ENCODE measurements around the gene NHEJ1.
A peak's percentile ranks its signal among the peaks of the same experiment; 100 is the strongest.

DNA sequence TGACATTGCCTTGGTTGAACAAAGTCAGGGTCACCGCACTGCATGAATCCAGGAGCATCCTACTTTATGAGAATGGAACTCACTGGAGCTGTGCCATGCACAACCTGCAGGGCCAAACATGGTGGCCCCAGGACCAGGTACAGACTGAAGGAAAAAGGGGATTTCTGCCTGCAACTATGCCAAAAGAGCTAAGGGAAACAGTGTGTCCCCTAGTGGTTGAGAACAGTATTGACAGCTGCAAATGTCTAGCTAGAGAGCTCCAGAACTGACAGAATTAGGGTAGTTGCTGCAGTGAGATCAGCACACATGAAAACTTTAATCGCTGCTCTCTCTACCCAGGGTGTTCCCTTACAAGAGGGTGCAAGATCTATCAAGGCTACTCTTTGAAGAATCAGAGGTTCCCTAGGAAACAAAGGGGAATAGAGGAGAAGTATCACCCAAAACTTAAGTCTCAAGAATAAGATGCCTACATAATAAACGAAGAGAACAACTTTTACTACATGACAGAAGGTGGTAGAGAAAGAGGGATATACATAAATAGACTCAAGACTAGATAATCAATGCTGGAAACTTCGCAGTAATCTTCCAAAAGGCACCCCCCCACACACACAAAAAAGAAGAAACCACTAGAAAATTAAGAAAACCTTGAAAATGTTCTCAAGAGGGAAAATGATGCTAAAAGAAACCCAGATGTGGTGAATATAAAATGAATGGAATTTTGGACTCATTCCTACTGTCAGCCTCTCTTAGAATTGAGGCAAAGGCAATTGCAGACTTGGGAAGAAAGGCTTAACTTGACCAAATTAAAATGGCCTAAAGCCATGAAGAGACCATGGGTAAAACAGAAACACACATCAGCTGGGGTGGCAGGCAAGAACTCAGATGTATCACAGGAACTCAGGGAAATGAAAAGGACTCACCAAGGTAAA, 56.2 kb downstream of the NHEJ1 start:
- TF ChIP-seq POLR2A (IDR thresholded peaks at IDR 0.05): no peak
- TF ChIP-seq, protein P1, sequence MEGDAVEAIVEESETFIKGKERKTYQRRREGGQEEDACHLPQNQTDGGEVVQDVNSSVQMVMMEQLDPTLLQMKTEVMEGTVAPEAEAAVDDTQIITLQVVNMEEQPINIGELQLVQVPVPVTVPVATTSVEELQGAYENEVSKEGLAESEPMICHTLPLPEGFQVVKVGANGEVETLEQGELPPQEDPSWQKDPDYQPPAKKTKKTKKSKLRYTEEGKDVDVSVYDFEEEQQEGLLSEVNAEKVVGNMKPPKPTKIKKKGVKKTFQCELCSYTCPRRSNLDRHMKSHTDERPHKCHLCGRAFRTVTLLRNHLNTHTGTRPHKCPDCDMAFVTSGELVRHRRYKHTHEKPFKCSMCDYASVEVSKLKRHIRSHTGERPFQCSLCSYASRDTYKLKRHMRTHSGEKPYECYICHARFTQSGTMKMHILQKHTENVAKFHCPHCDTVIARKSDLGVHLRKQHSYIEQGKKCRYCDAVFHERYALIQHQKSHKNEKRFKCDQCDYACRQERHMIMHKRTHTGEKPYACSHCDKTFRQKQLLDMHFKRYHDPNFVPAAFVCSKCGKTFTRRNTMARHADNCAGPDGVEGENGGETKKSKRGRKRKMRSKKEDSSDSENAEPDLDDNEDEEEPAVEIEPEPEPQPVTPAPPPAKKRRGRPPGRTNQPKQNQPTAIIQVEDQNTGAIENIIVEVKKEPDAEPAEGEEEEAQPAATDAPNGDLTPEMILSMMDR (IDR thresholded peaks at IDR 0.05): peak; percentile 42 to 60 (median 51)
- TF ChIP-seq POLR2AphosphoS5 (IDR thresholded peaks at IDR 0.05): no peak
